GM18870 (cell line): ENCODE results near the gene TYR.
"Not testable (repeated sequence)": the region's sequence is repeated elsewhere in the genome, so short reads cannot be mapped to it uniquely, and the experiment has no call there.

Experiments
- ATAC-seq: cut with Tn5 transposase; IDR thresholded peaks from one replicate; pipeline ENCODE4 v1.9.1; 2021; ENCODE audit warnings: moderate library complexity; ENCODE audit not compliant: unreplicated experiment

Gene TYR

GRCh38 chr11:89342880-89343572 lies 165.4 kb downstream of the TYR start:
- ATAC-seq = not testable (repeated sequence)
